Inferior parietal cortex (tissue), 1 donor: ENCODE data around the gene LRFN4.
A peak's percentile ranks its signal among the peaks of the same experiment; 100 is the strongest.

Experiments used
- DNase-seq: peaks from one replicate; pipeline ENCODE4 v3.0.0-alpha.2; 2016; ENCODE audit errors: extremely low spot score

LRFN4 gene

GRCh38 chr11:66889960-66890359 lies 33.1 kb downstream of the LRFN4 start:
- DNase-seq, result no peak

- peak; percentile 55 for DNase-seq
Measured at GRCh38 chr11:66891851-66892660, 35.2 kb downstream of the LRFN4 start.

GRCh38 chr11:66892911-66893310 lies 36.0 kb downstream of the LRFN4 start:
- no peak for DNase-seq

GRCh38 chr11:66894141-66894540 lies 37.3 kb downstream of the LRFN4 start:
- no peak for DNase-seq

GRCh38 chr11:66901964-66902390 lies 45.1 kb downstream of the LRFN4 start:
- no peak for DNase-seq

- DNase-seq, result no peak
Measured at GRCh38 chr11:66902486-66903177, 45.8 kb downstream of the LRFN4 start.

- no peak for DNase-seq
Measured at GRCh38 chr11:66904055-66904454, 47.2 kb downstream of the LRFN4 start.

GRCh38 chr11:66904561-66904960 lies 47.7 kb downstream of the LRFN4 start:
- no peak for DNase-seq

- DNase-seq, result no peak
Measured at GRCh38 chr11:66904981-66905521, 48.2 kb downstream of the LRFN4 start.

GRCh38 chr11:66905631-66906030 lies 48.8 kb downstream of the LRFN4 start:
- DNase-seq, result no peak

- DNase-seq, result no peak
Measured at GRCh38 chr11:66906061-66906733, 49.3 kb downstream of the LRFN4 start.

GRCh38 chr11:66907751-66908630 lies 51.1 kb downstream of the LRFN4 start:
- DNase-seq, result no peak

- DNase-seq, result no peak
Measured at GRCh38 chr11:66909181-66909580, 52.3 kb downstream of the LRFN4 start.

- no peak for DNase-seq
Measured at GRCh38 chr11:66910016-66910415, 53.2 kb downstream of the LRFN4 start.
